IMR-90 (cell line): ENCODE data around the gene VPS4B. TPM values are rescaled to one million over a fixed set of nuclear protein-coding genes. Genes with fewer than 3 reads are reported as not detected.

ENCODE experiments used
- ATAC-seq: fragments of 200-7000 bp; cut with Tn5 transposase; 2 replicates; pipeline ENCODE4 v1.9.1; 2020; ENCODE audit warnings: low read depth, mild to moderate bottlenecking, moderate library complexity
- BruUV-seq: library from RNA; stranded (reverse); fragments of 400-500 nt; replicated peaks from 2 replicates; lab custom pipeline; 2021; lab: Mats Ljungman, UMichigan
- CTCF ChIA-PET: fragments of 300-600 bp; formaldehyde crosslinking; extraction: SDS; loops from one replicate; lab custom pipeline; 2021; ENCODE audit warnings: antibody characterized with exemption; lab: Yijun Ruan, JAX
- POLR2A ChIA-PET: fragments of 300-600 bp; sonication (Branson Sonifier 250); formaldehyde crosslinking; loops from one replicate; lab custom pipeline; 2022; ENCODE audit warnings: antibody characterized with exemption; ENCODE audit not compliant: unreplicated experiment; lab: Charles Lee
- DNase-seq: peaks from one replicate; pipeline ENCODE4 v3.0.0; 2013
- H2AFZ ChIP-seq: replicated peaks from 2 replicates; pipeline ENCODE3; 2013; ENCODE audit warnings: low read length, mild to moderate bottlenecking; ENCODE audit not compliant: poor library complexity
- H2AK5ac ChIP-seq: 2 replicates; pipeline ENCODE4 v1.6.1; 2013; ENCODE audit warnings: low read depth, low read length, inconsistent platforms
- H2AK9ac ChIP-seq: replicated peaks from 2 replicates; pipeline ENCODE3; 2013; ENCODE audit warnings: mild to moderate bottlenecking, low read depth, low read length, moderate library complexity; ENCODE audit not compliant: poor library complexity
- H2BK120ac ChIP-seq: 2 replicates; pipeline ENCODE4 v1.6.1; 2013; ENCODE audit warnings: low read depth, low read length, inconsistent platforms
- H2BK15ac ChIP-seq: 3 replicates; pipeline ENCODE4 v1.6.1; 2013; ENCODE audit warnings: low read depth, low read length, inconsistent platforms
- H2BK20ac ChIP-seq: 2 replicates; pipeline ENCODE4 v1.6.1; 2013; ENCODE audit warnings: low read depth, mild to moderate bottlenecking, inconsistent platforms, low read length, moderate library complexity
- H2BK5ac ChIP-seq: 2 replicates; pipeline ENCODE4 v1.6.1; 2013; ENCODE audit warnings: mild to moderate bottlenecking, low read depth, low read length, inconsistent platforms; ENCODE audit not compliant: poor library complexity, severe bottlenecking
- H3K14ac ChIP-seq: replicated peaks from 2 replicates; pipeline ENCODE4 v1.6.1; 2013; ENCODE audit warnings: low read depth, low read length, inconsistent platforms
- H3K18ac ChIP-seq: 2 replicates; pipeline ENCODE4 v1.6.1; 2013; ENCODE audit warnings: low read depth, low read length, control low read depth
- H3K23ac ChIP-seq: 2 replicates; pipeline ENCODE4 v1.6.1; 2013; ENCODE audit warnings: low read depth, low read length, inconsistent platforms
- H3K27ac ChIP-seq: 2 replicates; pipeline ENCODE4 v1.5.1; 2013; ENCODE audit warnings: mild to moderate bottlenecking, control low read depth, low read length; ENCODE audit not compliant: insufficient read depth
- H3K27me3 ChIP-seq: 2 replicates; pipeline ENCODE4 v1.6.1; 2013; ENCODE audit warnings: low read length; ENCODE audit not compliant: control insufficient read depth, insufficient read depth
- H3K36me3 ChIP-seq: 2 replicates; pipeline ENCODE4 v1.6.1; 2013; ENCODE audit warnings: low read length, mixed read lengths; ENCODE audit not compliant: control insufficient read depth, insufficient read depth
- H3K4ac ChIP-seq: 2 replicates; pipeline ENCODE4 v1.6.1; 2013; ENCODE audit warnings: low read depth, low read length, inconsistent platforms
- H3K4me1 ChIP-seq: 2 replicates; pipeline ENCODE4 v1.6.1; 2013; ENCODE audit warnings: low read length, mixed read lengths; ENCODE audit not compliant: control insufficient read depth, insufficient read depth
- H3K4me2 ChIP-seq: 2 replicates; pipeline ENCODE4 v1.6.1; 2013; ENCODE audit warnings: low read depth, mild to moderate bottlenecking, control low read depth, low read length, moderate library complexity
- H3K4me3 ChIP-seq: 2 replicates; pipeline ENCODE4 v1.5.1; 2013; ENCODE audit warnings: low read depth, mild to moderate bottlenecking, control low read depth, low read length, moderate library complexity; ENCODE audit not compliant: insufficient read depth
- H3K56ac ChIP-seq: 2 replicates; pipeline ENCODE4 v1.6.1; 2013; ENCODE audit warnings: low read length, inconsistent platforms; ENCODE audit not compliant: insufficient read depth; ENCODE audit errors: extremely low read depth
- H3K79me1 ChIP-seq, 2 experiments: 2 replicates each; pipeline ENCODE4 v1.6.1; 2013; ENCODE audit warnings: low read length in 2 of 2, inconsistent platforms in 1 of 2, low read depth in 1 of 2
- H3K9ac ChIP-seq: 2 replicates; pipeline ENCODE4 v1.6.1; 2013; ENCODE audit warnings: low read depth, low read length, control low read depth
- H3K9me1 ChIP-seq: 2 replicates; pipeline ENCODE4 v1.6.1; 2013; ENCODE audit warnings: low read length, inconsistent platforms; ENCODE audit not compliant: insufficient read depth
- H3K9me3 ChIP-seq: 2 replicates; pipeline ENCODE4 v1.6.1; 2013; ENCODE audit warnings: low read length; ENCODE audit not compliant: control insufficient read depth, insufficient read depth
- H4K20me1 ChIP-seq: 2 replicates; pipeline ENCODE4 v1.6.1; 2013; ENCODE audit warnings: low read length, inconsistent platforms; ENCODE audit not compliant: insufficient read depth
- H4K5ac ChIP-seq: 2 replicates; pipeline ENCODE4 v1.6.1; 2013; ENCODE audit warnings: mild to moderate bottlenecking, low read depth, low read length, control low read depth
- H4K8ac ChIP-seq, 2 experiments: 2 replicates each; pipeline ENCODE4 v1.6.1; 2013; ENCODE audit warnings: low read depth in 2 of 2, low read length in 2 of 2, control low read depth in 1 of 2, inconsistent platforms in 1 of 2
- H4K91ac ChIP-seq: 2 replicates; pipeline ENCODE4 v1.6.1; 2013; ENCODE audit warnings: low read depth, low read length, inconsistent platforms; ENCODE audit not compliant: insufficient read depth
- BHLHE40 ChIP-seq: fragments of 150-350 bp; IDR thresholded peaks from 2 replicates; pipeline ENCODE4 v1.6.1; 2016; ENCODE audit warnings: mild to moderate bottlenecking, low read depth, low read length
- CHD1 ChIP-seq: IDR thresholded peaks from 2 replicates; pipeline ENCODE4 v1.6.1; 2012; ENCODE audit warnings: low read depth, low read length, improper control_type of control experiment
- CTCF ChIP-seq: conservative IDR thresholded peaks from 2 replicates; pipeline ENCODE4 v1.5.1; 2012; ENCODE audit warnings: mild to moderate bottlenecking, low read depth, low read length, improper control_type of control experiment
- POLR2A ChIP-seq: IDR thresholded peaks from 2 replicates; pipeline ENCODE4 v1.6.1; 2012; ENCODE audit warnings: mild to moderate bottlenecking, low read depth, low read length
- RAD21 ChIP-seq: IDR thresholded peaks from 2 replicates; pipeline ENCODE4 v1.6.1; 2012; ENCODE audit warnings: low read length, improper control_type of control experiment
- WGBS, 2 experiments: methylation state at CpG; one replicate each; pipeline versions ENCODE4 v1.1.5 to v1.1.7; 2013; ENCODE audit warnings: missing lambda C conversion rate in 2 of 2; ENCODE audit not compliant: insufficient read length in 1 of 2; ENCODE audit errors: extremely low coverage in 2 of 2; 5-methylcytosine and 5-hydroxymethylcytosine counted together
- dilution Hi-C: fragments of 300-500 bp; cut with HindIII; formaldehyde crosslinking; loops from one replicate; pipeline ENCODE4 v1.14.3; 2018; ENCODE audit warnings: low sequenced_read_pairs; ENCODE audit not compliant: unreplicated experiment
- in situ Hi-C: fragments of 300-500 bp; cut with MboI; formaldehyde crosslinking; loops from 3 replicates; pipeline ENCODE4 v1.14.3; 2019; ENCODE audit warnings: low sequenced_read_pairs, inconsistent platforms, mixed read lengths
- intact Hi-C: fragments of 100-400 bp; cut with micrococcal nuclease; formaldehyde crosslinking; loops from 2 replicates; pipeline ENCODE4 v1.10.0; 2022
- polyA plus RNA-seq, 3 experiments: library from polyadenylated mRNA; depleted of rRNA; stranded (reverse); fragments of >200 nt; gene quantifications; 2 replicates each; pipeline ENCODE4 v1.2.3, GENCODE V29; 2012; ENCODE audit warnings: low replicate concordance in 1 of 3
- total RNA-seq: library from RNA; depleted of rRNA; stranded (reverse); fragments of >200 nt; gene quantifications from 2 replicates; pipeline ENCODE4 v1.2.3, GENCODE V29; 2012

Gene VPS4B
- total and polyA plus RNA-seq, 2 of the 4 experiments (the other 2 are of a cell fraction): 16.2 to 31.5 TPM

DNA sequence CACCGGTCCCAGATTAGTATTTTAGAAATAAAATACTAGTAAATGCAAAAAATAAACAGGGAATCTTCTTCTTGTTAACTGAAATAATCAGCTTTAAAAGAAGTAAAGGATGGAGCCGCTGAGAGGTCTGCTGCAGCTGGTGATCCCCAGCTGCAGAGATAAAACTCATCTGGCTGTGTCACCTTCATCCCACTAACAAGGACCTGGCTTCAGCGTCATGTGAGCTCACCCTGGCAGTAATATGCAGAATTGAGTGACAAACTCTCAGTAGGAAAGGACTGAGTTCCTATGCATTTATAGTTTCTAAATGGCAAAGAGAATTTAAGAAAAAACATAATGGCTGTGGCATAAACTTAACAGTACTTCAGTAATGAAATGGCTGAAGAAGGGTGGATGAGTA lies 27.3 kb downstream of the VPS4B start:
- Histone ChIP-seq H3K79me1 (peaks cover 2 to 3% of the 10 kb centered on the region in 2 experiments; a peak in 1 of 4 replicates), H3K27ac (no peak overlapping the region), H3K4ac (no peak overlapping the region), H4K20me1 (no peaks in the 10 kb centered on the region), H4K8ac (no peak overlapping the region), H3K4me3 (no peak overlapping the region), H3K14ac (no peak overlapping the region), H3K9me1 (no peaks in the 10 kb centered on the region), H2AFZ (no peak overlapping the region), H3K27me3 (no peaks in the 10 kb centered on the region), H3K4me2 (no peak overlapping the region), H3K23ac (no peak overlapping the region), H2BK15ac (no peak overlapping the region), H2BK120ac (no peak overlapping the region), H4K91ac (no peak overlapping the region), H4K5ac (no peak overlapping the region), H3K36me3 (peaks cover 43% of the 10 kb centered on the region), H2BK5ac (no peak overlapping the region), H3K9me3 (no peaks in the 10 kb centered on the region), H3K4me1 (no peaks in the 10 kb centered on the region), H3K56ac (no peak overlapping the region), H2AK5ac (no peak overlapping the region), H3K18ac (no peak overlapping the region), H2AK9ac (no peak overlapping the region), H3K9ac (no peak overlapping the region), H2BK20ac (no peak overlapping the region)
- intact Hi-C loops (no loop called here), in situ Hi-C loops (no loop called here), dilution Hi-C loops (no loop called here)
- ATAC-seq (no peak), DNase-seq (no peak)
- WGBS, 2 experiments: no CpG with 5 or more reads among the region's 3 CpGs
- TF ChIP-seq CHD1 (no peak), POLR2A (no peak), CTCF (no peak), BHLHE40 (no peak), RAD21 (no peak)
- ChIA-PET POLR2A (no interaction called here), CTCF (no interaction called here)
- BruUV-seq: no TSS peak
